ENCODE measurements around the gene SLIT3.
A peak's percentile ranks its signal among the peaks of the same experiment; 100 is the strongest.

Gene SLIT3

DNA sequence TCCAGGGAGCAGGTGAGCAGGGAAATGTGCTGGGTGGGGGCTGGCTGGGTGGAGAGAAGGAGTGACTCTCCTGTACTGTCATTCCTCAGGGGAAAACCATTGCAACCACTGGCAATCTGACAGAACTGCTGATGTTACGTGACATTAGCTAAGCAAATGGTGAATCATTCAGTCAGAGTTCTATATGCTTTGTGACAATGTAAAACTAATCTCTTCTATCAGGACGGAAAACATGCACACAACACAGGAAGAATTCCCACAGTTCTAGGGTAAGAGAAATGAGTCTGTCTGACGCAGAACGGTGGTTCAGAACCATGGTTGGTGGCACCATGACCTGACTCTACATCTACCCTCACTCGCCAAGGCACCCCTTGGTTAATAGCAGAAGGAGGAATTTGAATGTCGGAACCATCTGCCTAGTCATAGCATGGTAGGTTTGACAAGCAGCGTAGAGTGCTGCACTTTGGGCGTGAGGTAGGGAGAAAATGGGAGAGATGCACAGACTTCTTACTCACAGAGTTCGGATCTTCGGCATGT is 478.1 kb downstream of the SLIT3 start:
- no peaks in the 10 kb centered on the region for H3K9me3 ChIP-seq
- DNase-seq = peak; percentile 74
- H3K4me1 ChIP-seq = peaks cover 98% of the 10 kb centered on the region
- TF ChIP-seq CTCF (IDR thresholded peaks at IDR 0.05; ENCODE audit: low read depth, low read length) = no peak
- peaks cover 100% of the 10 kb centered on the region for H3K36me3 ChIP-seq
- no peaks in the 10 kb centered on the region for H3K27me3 ChIP-seq
- no peak overlapping the region for H3K4me3 ChIP-seq (ENCODE audit: low read depth, low read length)

- no peaks in the 10 kb centered on the region for H3K27me3 ChIP-seq
- no peak overlapping the region for H3K4me3 ChIP-seq (ENCODE audit: low read depth, low read length)
- no peak for DNase-seq
- no peak for TF ChIP-seq CTCF (IDR thresholded peaks at IDR 0.05; ENCODE audit: low read depth, low read length)
- H3K9me3 ChIP-seq = no peaks in the 10 kb centered on the region
- H3K4me1 ChIP-seq = peaks cover 98% of the 10 kb centered on the region
- peaks cover 100% of the 10 kb centered on the region for H3K36me3 ChIP-seq
Measured at GRCh38 chr5:168822248-168822744, 478.6 kb downstream of the SLIT3 start.

DNA sequence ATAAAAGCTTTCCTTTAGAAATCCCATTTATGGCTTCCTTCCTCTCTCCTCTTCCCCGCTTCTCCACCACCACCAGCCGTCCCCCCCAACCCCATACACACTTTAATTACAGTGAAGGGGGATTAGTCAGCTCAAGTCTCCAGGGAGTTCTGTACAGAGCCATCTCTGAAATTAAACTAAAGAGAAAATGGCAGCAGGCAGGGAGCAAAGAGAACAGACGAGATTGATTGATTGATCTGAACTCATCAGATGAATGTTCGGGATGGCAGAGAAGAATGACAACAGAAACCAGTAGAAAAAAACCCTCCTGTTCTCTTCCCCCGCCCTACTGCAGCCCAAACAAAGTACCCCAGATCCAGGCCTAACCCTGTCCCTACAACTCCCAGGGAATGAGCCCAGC is 480.1 kb downstream of the SLIT3 start:
- Histone ChIP-seq H3K27me3 (no peaks in the 10 kb centered on the region), H3K36me3 (peaks cover 100% of the 10 kb centered on the region), H3K9me3 (no peaks in the 10 kb centered on the region), H3K4me1 (peaks cover 92% of the 10 kb centered on the region), H3K4me3 (ENCODE audit: low read depth, low read length) (no peak overlapping the region; the same call in 1 of the 2 replicates)
- TF ChIP-seq CTCF (IDR thresholded peaks at IDR 0.05; ENCODE audit: low read depth, low read length) = no peak
- DNase-seq = peak; percentile 60

DNA sequence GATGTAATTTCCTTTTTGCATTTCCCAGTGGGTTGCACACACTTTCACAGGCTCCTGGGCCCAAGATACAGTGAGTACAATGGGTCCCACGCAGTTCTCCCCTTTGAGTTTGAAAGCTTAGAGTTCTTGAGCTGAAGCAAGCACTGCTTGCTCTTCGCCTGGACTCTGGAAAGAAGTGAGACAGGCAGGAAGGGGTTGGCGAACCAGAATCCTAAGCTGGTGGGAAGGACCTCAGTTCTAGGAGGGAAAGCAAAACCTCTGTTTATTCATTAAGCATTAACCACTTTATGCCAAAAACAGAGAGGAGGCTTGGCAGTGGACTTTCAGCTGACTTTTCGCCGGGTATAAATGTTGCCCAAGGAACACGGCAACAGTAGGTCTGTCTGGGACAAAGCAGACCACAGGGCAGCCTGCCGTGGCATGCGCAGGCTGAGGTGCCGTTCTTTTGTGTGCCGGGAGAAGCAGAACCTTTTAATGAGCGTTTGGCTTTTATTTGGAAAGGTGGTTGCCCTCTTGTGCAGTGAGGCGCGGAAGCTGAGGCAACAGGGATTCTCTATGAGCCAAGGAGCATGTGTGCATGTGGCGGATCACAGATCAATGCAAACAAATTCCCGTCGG is 481.8 kb downstream of the SLIT3 start:
- Histone ChIP-seq H3K27me3 (no peaks in the 10 kb centered on the region), H3K4me3 (ENCODE audit: low read depth, low read length) (no peak overlapping the region), H3K36me3 (peaks cover 100% of the 10 kb centered on the region), H3K9me3 (no peaks in the 10 kb centered on the region), H3K4me1 (peaks cover 91% of the 10 kb centered on the region)
- peak; percentile 37 for DNase-seq
- TF ChIP-seq CTCF (IDR thresholded peaks at IDR 0.05; ENCODE audit: low read depth, low read length) = no peak

DNA sequence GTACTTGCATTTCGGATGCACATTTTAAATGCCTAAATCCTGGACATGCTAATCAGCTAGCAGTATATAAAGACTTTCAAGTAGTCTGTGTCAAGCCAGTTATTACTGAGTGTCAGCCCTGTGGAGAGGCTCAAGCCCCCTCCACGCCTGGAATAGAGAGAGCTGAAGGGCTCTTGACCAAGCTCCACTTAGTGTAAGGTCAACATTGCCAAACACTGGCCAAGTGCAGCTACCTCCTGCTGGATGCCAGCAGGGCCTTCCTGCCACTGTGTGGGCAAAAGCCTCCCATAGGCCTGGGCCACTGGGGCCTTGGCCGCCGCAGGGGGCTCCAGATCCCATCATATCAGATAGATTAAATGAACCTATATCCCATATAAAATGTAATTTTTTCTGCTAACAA is 482.4 kb downstream of the SLIT3 start:
- Histone ChIP-seq H3K4me3 (ENCODE audit: low read depth, low read length) (no peak overlapping the region), H3K27me3 (no peaks in the 10 kb centered on the region), H3K36me3 (peaks cover 98% of the 10 kb centered on the region), H3K4me1 (peaks cover 89% of the 10 kb centered on the region), H3K9me3 (no peaks in the 10 kb centered on the region)
- DNase-seq = no peak
- TF ChIP-seq CTCF (IDR thresholded peaks at IDR 0.05; ENCODE audit: low read depth, low read length) = no peak

DNA sequence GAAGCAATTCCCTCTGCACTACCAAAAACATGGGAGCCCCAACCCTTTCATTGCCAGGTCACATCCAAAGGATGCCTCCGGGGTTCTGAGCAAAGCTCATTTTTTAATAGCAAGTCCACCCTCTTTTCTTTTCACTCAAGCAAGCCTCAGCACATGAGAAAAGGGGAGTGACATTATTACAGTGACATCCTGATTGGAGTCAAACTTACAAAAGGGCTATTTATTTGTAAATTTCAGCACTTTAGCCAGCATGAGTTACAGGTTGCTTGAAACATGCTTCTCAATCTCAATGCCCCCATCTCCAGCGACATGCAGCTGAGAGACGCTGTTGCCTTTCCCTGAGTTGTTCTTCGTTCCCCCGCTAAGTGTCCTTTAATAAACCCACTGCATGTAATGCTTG is 483.3 kb downstream of the SLIT3 start:
- no peaks in the 10 kb centered on the region for H3K27me3 ChIP-seq
- H3K4me1 ChIP-seq = peaks cover 84% of the 10 kb centered on the region
- H3K36me3 ChIP-seq = peaks cover 93% of the 10 kb centered on the region
- DNase-seq = no peak
- H3K9me3 ChIP-seq = no peaks in the 10 kb centered on the region
- no peak overlapping the region for H3K4me3 ChIP-seq (ENCODE audit: low read depth, low read length)
- TF ChIP-seq CTCF (IDR thresholded peaks at IDR 0.05; ENCODE audit: low read depth, low read length) = no peak

All from BE2C (cell line).